Smooth muscle cell (in vitro differentiated cells): ENCODE data around the gene LCN1. TPM values are rescaled to one million over a fixed set of nuclear protein-coding genes. Genes with fewer than 3 reads are reported as not detected.

Experiments
- DNase-seq: peaks from one replicate; lab custom pipeline; 2025; ENCODE audit not compliant: unreplicated experiment; lab: John Stamatoyannopoulos, UW
- H2AFZ ChIP-seq: fragments of 200-600 bp; sonication (generic); 2 replicates; pipeline ENCODE4 v1.6.0; 2016; ENCODE audit warnings: antibody characterized with exemption, low read depth, mild to moderate bottlenecking
- H3F3A ChIP-seq: fragments of 200-600 bp; sonication (generic); 2 replicates; pipeline ENCODE4 v1.6.0; 2017; ENCODE audit warnings: antibody characterized with exemption, low read depth
- H3K27ac ChIP-seq: fragments of 200-600 bp; sonication (generic); 2 replicates; pipeline ENCODE4 v1.5.1; 2016; ENCODE audit warnings: low read depth, mild to moderate bottlenecking
- H3K27me3 ChIP-seq: fragments of 200-600 bp; sonication (generic); 2 replicates; pipeline ENCODE4 v1.6.1; 2016; ENCODE audit warnings: low read depth, mild to moderate bottlenecking
- H3K36me3 ChIP-seq: fragments of 200-600 bp; sonication (generic); 2 replicates; pipeline ENCODE4 v1.5.1; 2016; ENCODE audit warnings: low read depth
- H3K4me1 ChIP-seq: fragments of 200-600 bp; sonication (generic); 2 replicates; pipeline ENCODE4 v1.5.1; 2016; ENCODE audit warnings: low read depth
- H3K4me2 ChIP-seq: fragments of 200-600 bp; sonication (generic); 2 replicates; pipeline ENCODE4 v1.6.0; 2016; ENCODE audit warnings: mild to moderate bottlenecking
- H3K4me3 ChIP-seq: fragments of 200-600 bp; sonication (generic); 2 replicates; pipeline ENCODE4 v1.5.1; 2016; ENCODE audit warnings: mild to moderate bottlenecking
- H3K79me2 ChIP-seq: fragments of 200-600 bp; sonication (generic); 2 replicates; pipeline ENCODE4 v1.6.0; 2016; ENCODE audit warnings: low read depth, mild to moderate bottlenecking
- H3K9ac ChIP-seq: fragments of 200-600 bp; sonication (generic); 2 replicates; pipeline ENCODE4 v1.6.0; 2016; ENCODE audit warnings: low read depth
- H3K9me3 ChIP-seq: fragments of 200-600 bp; sonication (generic); replicated peaks from 2 replicates; pipeline ENCODE4 v1.5.1; 2016; ENCODE audit warnings: low read depth
- H4K20me1 ChIP-seq: fragments of 200-600 bp; sonication (generic); 2 replicates; pipeline ENCODE4 v1.6.0; 2016; ENCODE audit warnings: low read depth
- WGBS: methylation state at CpG from one replicate; pipeline ENCODE4 v1.1.7; 2016; ENCODE audit warnings: low lambda C conversion rate; 5-methylcytosine and 5-hydroxymethylcytosine counted together
- polyA plus RNA-seq: library from polyadenylated mRNA; unstranded; fragments of >200 nt; fragmentation: Nextera tagmentation; extraction: Ambion mirVana; gene quantifications from 2 replicates; pipeline ENCODE4 v1.2.1, GENCODE V29; 2016
- total RNA-seq: library from RNA; depleted of rRNA; stranded (reverse); fragments of >200 nt; gene quantifications from 2 replicates; pipeline ENCODE4 v1.2.3, GENCODE V29; 2014
- TF ChIP-seq, protein P1 (sequence below): fragments of 200-600 bp; sonication (generic); IDR thresholded peaks from 2 replicates; pipeline ENCODE4 v1.5.1; 2017; ENCODE audit warnings: borderline replicate concordance, mild to moderate bottlenecking, antibody characterized with exemption; ENCODE audit not compliant: insufficient read depth, poor library complexity, severe bottlenecking

LCN1 gene
- total and polyA plus RNA-seq, 2 experiments from 2014 or later, result 0.85 to 5.6 TPM

GRCh38 chr9:135487281-135488012 lies 33.8 kb upstream of the LCN1 start:
- Histone ChIP-seq H3K4me1 (no peaks in the 10 kb centered on the region), H3K9ac (no peak overlapping the region), H3K36me3 (no peaks in the 10 kb centered on the region), H4K20me1 (no peaks in the 10 kb centered on the region), H3F3A (no peaks in the 10 kb centered on the region), H2AFZ (no peak overlapping the region), H3K4me3 (no peak overlapping the region), H3K9me3 (no peaks in the 10 kb centered on the region), H3K27ac (no peak overlapping the region), H3K4me2 (no peak overlapping the region), H3K27me3 (no peaks in the 10 kb centered on the region), H3K79me2 (no peaks in the 10 kb centered on the region)
- no peak for DNase-seq
- TF ChIP-seq, protein P1, sequence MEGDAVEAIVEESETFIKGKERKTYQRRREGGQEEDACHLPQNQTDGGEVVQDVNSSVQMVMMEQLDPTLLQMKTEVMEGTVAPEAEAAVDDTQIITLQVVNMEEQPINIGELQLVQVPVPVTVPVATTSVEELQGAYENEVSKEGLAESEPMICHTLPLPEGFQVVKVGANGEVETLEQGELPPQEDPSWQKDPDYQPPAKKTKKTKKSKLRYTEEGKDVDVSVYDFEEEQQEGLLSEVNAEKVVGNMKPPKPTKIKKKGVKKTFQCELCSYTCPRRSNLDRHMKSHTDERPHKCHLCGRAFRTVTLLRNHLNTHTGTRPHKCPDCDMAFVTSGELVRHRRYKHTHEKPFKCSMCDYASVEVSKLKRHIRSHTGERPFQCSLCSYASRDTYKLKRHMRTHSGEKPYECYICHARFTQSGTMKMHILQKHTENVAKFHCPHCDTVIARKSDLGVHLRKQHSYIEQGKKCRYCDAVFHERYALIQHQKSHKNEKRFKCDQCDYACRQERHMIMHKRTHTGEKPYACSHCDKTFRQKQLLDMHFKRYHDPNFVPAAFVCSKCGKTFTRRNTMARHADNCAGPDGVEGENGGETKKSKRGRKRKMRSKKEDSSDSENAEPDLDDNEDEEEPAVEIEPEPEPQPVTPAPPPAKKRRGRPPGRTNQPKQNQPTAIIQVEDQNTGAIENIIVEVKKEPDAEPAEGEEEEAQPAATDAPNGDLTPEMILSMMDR, result no peak
- WGBS, result 97% methylated on average over 31 of the region's 40 CpGs

DNA sequence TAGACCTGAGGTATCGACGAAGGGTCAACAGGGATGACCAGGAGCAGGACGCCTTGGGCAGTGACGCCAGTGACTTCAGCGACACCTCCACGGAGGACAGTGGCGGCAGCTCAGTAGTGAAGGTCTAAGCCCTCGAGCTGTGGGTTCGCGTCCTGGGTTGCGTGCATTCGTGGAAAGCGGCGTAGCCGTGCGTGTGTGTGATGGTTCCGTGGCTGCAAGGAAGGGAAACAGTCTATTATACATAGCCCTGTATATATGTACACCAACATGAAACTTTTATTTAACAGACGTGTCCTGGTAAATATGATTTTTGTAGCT lies 33.3 kb upstream of the LCN1 start:
- Histone ChIP-seq H3K4me2 (no peak overlapping the region), H3K4me3 (no peak overlapping the region), H4K20me1 (no peaks in the 10 kb centered on the region), H3K27me3 (no peaks in the 10 kb centered on the region), H3K36me3 (no peaks in the 10 kb centered on the region), H3K9ac (no peak overlapping the region), H3K9me3 (no peaks in the 10 kb centered on the region), H3F3A (no peaks in the 10 kb centered on the region), H3K4me1 (no peaks in the 10 kb centered on the region), H3K27ac (no peak overlapping the region), H2AFZ (no peak overlapping the region), H3K79me2 (no peaks in the 10 kb centered on the region)
- no peak for DNase-seq
- 94% methylated on average over 18 of the region's 18 CpGs for WGBS
- TF ChIP-seq, protein P1, result no peak

DNA sequence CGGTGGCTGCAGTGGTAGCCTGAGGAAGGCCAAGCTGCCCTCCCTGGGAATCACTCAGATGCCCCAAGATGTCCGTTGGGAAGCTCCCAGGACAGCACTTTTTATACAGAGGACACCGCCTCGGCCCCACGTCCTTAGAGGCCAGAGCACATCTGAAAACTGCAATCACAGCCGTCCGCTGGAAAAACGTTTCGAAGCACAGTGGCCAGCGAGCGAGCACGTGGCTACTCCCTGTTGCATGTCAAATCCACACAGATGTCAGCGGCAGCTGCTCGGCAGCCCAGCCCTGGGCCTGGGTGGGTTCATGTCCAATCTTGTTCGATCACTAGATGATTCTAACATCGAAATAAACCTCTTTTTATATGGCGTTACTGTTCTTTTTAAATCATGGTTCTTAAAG lies 32.7 kb upstream of the LCN1 start:
- H3K9ac ChIP-seq, result no peak overlapping the region
- no peaks in the 10 kb centered on the region for H3K4me1 ChIP-seq
- no peak overlapping the region for H3K4me2 ChIP-seq
- no peak for DNase-seq
- no peaks in the 10 kb centered on the region for H3F3A ChIP-seq
- no peaks in the 10 kb centered on the region for H4K20me1 ChIP-seq
- no peaks in the 10 kb centered on the region for H3K36me3 ChIP-seq
- H3K27me3 ChIP-seq, result no peaks in the 10 kb centered on the region
- H3K4me3 ChIP-seq, result no peak overlapping the region
- no peaks in the 10 kb centered on the region for H3K79me2 ChIP-seq
- H3K27ac ChIP-seq, result no peak overlapping the region
- H2AFZ ChIP-seq, result no peak overlapping the region
- no peaks in the 10 kb centered on the region for H3K9me3 ChIP-seq
- TF ChIP-seq, protein P1, result no peak
- 93% methylated on average over 17 of the region's 17 CpGs for WGBS
